Hair follicle dermal papilla cell (primary cell): ENCODE measurements around the gene SLC35C1. TPM values are rescaled to one million over a fixed set of nuclear protein-coding genes. Genes with fewer than 3 reads are reported as not detected.

Source experiments
- total RNA-seq: library from RNA; depleted of rRNA; stranded (reverse); fragments of >200 nt; gene quantifications from 2 replicates; pipeline ENCODE4 v1.2.3, GENCODE V29; 2012

The SLC35C1 gene
- 11.5 and 12.8 TPM in 2 replicates for total RNA-seq

GRCh38 chr11:45804761-45805304 is at the start of gene SLC35C1:
Gene SLC35C1 (plus strand): TSS chr11:45805149. CDS start chr11:45805802, 653 bp downstream.

GRCh38 chr11:45846974-45847910 is 42.3 kb downstream of the SLC35C1 start, which contains the start of gene CRY2:
Gene CRY2 (plus strand): TSS chr11:45847475. CDS start chr11:45847491, 16 bp downstream.

Other genes starting within 250 kb of the SLC35C1 start
- 0.73 and 1.8 TPM in 2 replicates for gene CHST1, start 139.5 kb upstream of the SLC35C1 start, total RNA-seq
- gene CRY2, start 42.3 kb downstream of the SLC35C1 start, total RNA-seq = 28.9 and 32.4 TPM in 2 replicates
- gene MAPK8IP1, start 80.5 kb downstream of the SLC35C1 start, total RNA-seq = 5.5 and 9.2 TPM in 2 replicates
- gene FREY1, start 102.1 kb downstream of the SLC35C1 start, total RNA-seq = 1.5 TPM in 2 replicates
- gene PEX16, start 112.7 kb downstream of the SLC35C1 start, total RNA-seq = 20.1 and 21.6 TPM in 2 replicates
- gene LARGE2, start 117.5 kb downstream of the SLC35C1 start, total RNA-seq = 0.16 TPM in 1 of 2 replicates, not detected in the other